PFSK-1 (cell line): ENCODE measurements around the gene COX6A2.

Source experiments
- FOXP2 ChIP-seq: optimal IDR thresholded peaks from 2 replicates; pipeline ENCODE3; 2011; ENCODE audit warnings: borderline replicate concordance, control low read depth, inconsistent platforms; ENCODE audit not compliant: insufficient read depth; ENCODE audit errors: extremely low read length, extremely low read depth
- POLR2AphosphoS5 ChIP-seq: IDR thresholded peaks from 2 replicates; pipeline ENCODE4 v1.6.1; 2012; ENCODE audit warnings: low read depth, mild to moderate bottlenecking, control low read depth, low read length, moderate library complexity
- REST ChIP-seq, 2 experiments: IDR thresholded peaks; 2 replicates each; pipeline versions ENCODE4 v1.6.1 to v1.8.0; 2011 to 2012; ENCODE audit warnings: low read depth in 2 of 2, low read length in 2 of 2, control low read depth in 1 of 2, inconsistent platforms in 1 of 2, mild to moderate bottlenecking in 1 of 2, moderate library complexity in 1 of 2; ENCODE audit not compliant: insufficient read depth in 1 of 2
- SIN3A ChIP-seq: IDR thresholded peaks from 2 replicates; pipeline ENCODE4 v1.6.1; 2012; ENCODE audit warnings: mild to moderate bottlenecking, low read length, moderate library complexity, borderline replicate concordance; ENCODE audit not compliant: insufficient read depth
- TAF1 ChIP-seq: IDR thresholded peaks from 2 replicates; pipeline ENCODE4 v1.6.1; 2012; ENCODE audit warnings: low read length, control low read depth, borderline replicate concordance; ENCODE audit not compliant: insufficient read depth

Gene COX6A2

GRCh38 chr16:31435341-31436220, 7.4 kb upstream of the COX6A2 start:
- no peak for TF ChIP-seq POLR2AphosphoS5
- no peak for TF ChIP-seq SIN3A
- no peak for TF ChIP-seq REST (IDR thresholded peaks at IDR 0.05; ENCODE audit: insufficient read depth in 1 of 2, low read depth in 2 of 2, low read length in 2 of 2)
- no peak for TF ChIP-seq FOXP2
- TF ChIP-seq TAF1, result no peak

DNA sequence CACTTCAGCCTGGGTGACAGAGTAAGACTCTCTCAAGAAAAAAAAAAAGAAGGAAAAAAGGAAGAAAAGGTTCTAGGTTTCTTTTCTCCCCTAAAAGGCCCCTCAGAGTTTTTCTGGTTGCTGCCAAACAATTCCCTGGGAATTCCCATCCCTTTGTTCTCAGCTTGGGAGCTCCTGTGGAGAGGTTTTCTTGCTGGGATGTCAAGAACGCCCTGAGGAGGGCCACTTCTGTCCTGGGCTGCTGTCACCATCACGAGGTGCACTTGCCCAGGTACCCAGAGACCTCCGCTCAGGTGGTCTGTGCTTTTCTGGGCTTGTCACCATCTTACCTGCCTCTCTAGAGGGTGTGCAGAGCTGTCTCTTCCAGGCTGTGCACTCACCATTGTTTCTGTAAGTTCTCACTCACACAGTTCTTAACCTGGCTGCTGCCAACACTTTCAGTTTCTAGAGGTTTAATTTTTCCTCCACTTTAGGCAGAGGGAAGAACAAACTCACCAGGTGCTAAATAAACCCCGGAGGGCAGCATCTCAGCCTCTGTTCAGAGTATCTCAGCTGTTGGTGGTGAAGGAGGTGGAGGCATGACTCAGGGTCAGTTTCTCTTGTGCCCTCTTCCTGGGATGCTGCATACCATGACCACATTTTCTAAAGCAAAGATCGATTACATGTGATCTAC, 2.4 kb upstream of the COX6A2 start:
- TF ChIP-seq SIN3A (no peak), POLR2AphosphoS5 (no peak)

DNA sequence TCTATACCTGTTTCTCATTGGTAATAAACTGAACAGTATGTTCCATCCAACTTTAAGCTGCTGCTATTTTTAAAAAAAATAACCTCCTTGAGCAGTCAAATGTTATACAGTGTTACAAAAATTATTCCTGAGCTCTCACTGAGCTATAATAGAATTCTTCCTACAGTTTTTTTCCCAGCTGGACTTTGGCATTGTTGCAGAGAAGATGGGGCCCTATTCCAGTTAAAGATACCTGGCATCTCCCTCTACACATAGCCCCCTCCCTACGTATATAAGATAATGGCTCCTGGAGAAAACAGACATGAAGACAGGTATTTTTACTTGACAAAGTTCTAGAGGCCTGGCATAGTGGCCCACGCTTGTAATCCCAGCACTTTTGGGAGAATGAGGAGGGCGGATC, 1.6 kb upstream of the COX6A2 start:
- TF ChIP-seq TAF1 (no peak), SIN3A (no peak)

DNA sequence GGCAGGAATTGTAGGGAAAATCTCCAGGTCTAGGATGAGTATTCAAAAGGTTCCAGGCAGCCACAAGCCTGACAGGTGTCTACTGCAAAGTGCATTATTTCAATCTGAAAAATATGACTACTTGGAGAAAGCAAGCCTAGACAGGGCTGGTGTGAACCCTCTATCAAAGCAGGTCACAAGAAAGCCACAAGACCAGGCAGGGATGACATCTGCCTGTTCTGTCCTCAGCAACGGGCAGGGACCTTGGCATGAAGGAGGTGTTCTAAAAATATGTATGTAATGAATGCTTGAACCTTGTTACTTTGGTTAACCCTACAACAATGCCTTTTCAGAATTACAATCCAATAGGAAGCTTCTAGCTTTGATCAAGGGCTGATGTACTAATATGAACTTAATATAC, 1.2 kb upstream of the COX6A2 start:
- TF ChIP-seq REST (IDR thresholded peaks at IDR 0.05; ENCODE audit: insufficient read depth in 1 of 2, low read depth in 2 of 2, low read length in 2 of 2) (no peak), SIN3A (no peak), FOXP2 (no peak), TAF1 (no peak), POLR2AphosphoS5 (no peak)

- TF ChIP-seq TAF1 (no peak), REST (IDR thresholded peaks at IDR 0.05; ENCODE audit: insufficient read depth in 1 of 2, low read depth in 2 of 2, low read length in 2 of 2) (no peak)
Observed at GRCh38 chr16:31428638-31429247, 583 bp upstream of the COX6A2 start.

DNA sequence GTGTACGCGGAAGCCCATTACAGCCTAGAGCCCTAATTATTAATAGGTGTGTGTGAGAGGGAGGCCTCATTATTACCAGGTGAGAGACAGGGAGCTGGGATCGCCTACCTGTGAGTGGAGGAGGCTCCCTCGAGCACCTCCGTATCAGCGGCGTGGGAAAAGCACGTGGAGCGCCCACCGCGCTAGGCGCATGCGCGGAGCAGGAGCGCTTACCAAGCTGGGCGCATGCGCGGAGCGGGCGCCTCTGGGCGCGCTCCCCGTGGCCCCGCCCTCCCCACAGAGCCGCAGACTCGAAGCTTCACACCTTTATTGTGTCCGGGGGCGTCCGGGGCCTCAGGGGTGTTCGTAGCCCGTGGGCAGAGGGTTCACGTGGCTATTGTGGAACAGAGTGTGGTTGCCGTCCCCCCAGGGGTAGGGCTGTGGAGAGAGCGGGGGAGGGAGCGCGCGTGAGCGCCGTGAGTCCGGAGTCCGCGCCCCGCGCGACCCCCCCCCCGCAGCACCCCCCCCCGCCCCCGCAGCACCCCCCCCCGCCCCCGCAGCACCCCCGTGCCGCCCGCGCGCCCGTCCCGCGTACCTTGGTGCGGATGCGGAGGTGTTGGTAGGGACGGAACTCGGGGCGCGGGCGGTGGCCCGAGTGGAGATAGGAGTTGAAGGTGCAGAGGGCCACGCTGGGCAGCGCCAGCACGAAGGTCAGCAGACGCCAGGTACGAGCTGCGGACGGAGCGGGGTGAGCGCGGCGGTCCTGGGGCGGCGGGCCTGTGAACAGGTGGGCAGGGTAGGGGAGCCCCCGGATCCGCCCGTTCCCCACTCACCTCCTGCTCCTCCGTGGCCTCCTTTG, 500 bp downstream of the COX6A2 start:
- no peak for TF ChIP-seq SIN3A
- TF ChIP-seq POLR2AphosphoS5, result no peak
- TF ChIP-seq FOXP2, result no peak
- no peak for TF ChIP-seq REST (IDR thresholded peaks at IDR 0.05; ENCODE audit: insufficient read depth in 1 of 2, low read depth in 2 of 2, low read length in 2 of 2)
- no peak for TF ChIP-seq TAF1
